ENCODE results near the gene KATNIP. TPM values are rescaled to one million over a fixed set of nuclear protein-coding genes. Genes with fewer than 3 reads are reported as not detected.

KATNIP gene
- total RNA-seq, 1 experiment from 2014 or later: 23.0 TPM

- Mint-ChIP-seq H3K4me3 (no peak overlapping the region), H3K27me3 (ENCODE audit: low read depth) (no peaks in the 10 kb centered on the region), H3K27ac (no peak overlapping the region), H3K9me3 (no peaks in the 10 kb centered on the region), H3K36me3 (peaks cover 35% of the 10 kb centered on the region), H3K4me1 (peaks cover 3% of the 10 kb centered on the region; the same call in 1 of the 2 replicates)
- no peak for TF ChIP-seq KAT7 (CRISPR knock-in tag; IDR thresholded peaks at IDR 0.05; ENCODE audit: borderline replicate concordance)
- no peak for TF ChIP-seq RELA (CRISPR knock-in tag; IDR thresholded peaks at IDR 0.05; ENCODE audit: borderline replicate concordance)
- TF ChIP-seq ATF3 (CRISPR knock-in tag; conservative IDR thresholded peaks at IDR 0.05): no peak
- no peak for TF ChIP-seq CBFB (CRISPR knock-in tag; IDR thresholded peaks at IDR 0.05; ENCODE audit: low read depth)
- TF ChIP-seq TEAD1 (CRISPR knock-in tag; IDR thresholded peaks at IDR 0.05): no peak
- TF ChIP-seq ZNF219 (CRISPR knock-in tag; IDR thresholded peaks at IDR 0.05; ENCODE audit: borderline replicate concordance): no peak
- TF ChIP-seq ZNF423 (CRISPR knock-in tag; IDR thresholded peaks at IDR 0.05): no peak
- no peak for TF ChIP-seq TEAD4 (CRISPR knock-in tag; IDR thresholded peaks at IDR 0.05)
- no peak for TF ChIP-seq OVOL2 (CRISPR knock-in tag; IDR thresholded peaks at IDR 0.05; ENCODE audit: borderline replicate concordance)
- TF ChIP-seq CDX4 (CRISPR knock-in tag; IDR thresholded peaks at IDR 0.05; ENCODE audit: borderline replicate concordance): no peak
- no peak for TF ChIP-seq STAT6 (CRISPR knock-in tag; conservative IDR thresholded peaks at IDR 0.05; ENCODE audit: low read depth)
- no peak for TF ChIP-seq ATF2 (CRISPR knock-in tag; IDR thresholded peaks at IDR 0.05; ENCODE audit: borderline replicate concordance, low read depth)
- TF ChIP-seq FOXP1 (CRISPR knock-in tag; IDR thresholded peaks at IDR 0.05; ENCODE audit: borderline replicate concordance): no peak
- TF ChIP-seq JAZF1 (CRISPR knock-in tag; IDR thresholded peaks at IDR 0.05): no peak
- no peak for TF ChIP-seq HMGXB4 (CRISPR knock-in tag; IDR thresholded peaks at IDR 0.05)
- TF ChIP-seq ZBTB21 (CRISPR knock-in tag; IDR thresholded peaks at IDR 0.05; ENCODE audit: borderline replicate concordance): no peak
- no peak for TF ChIP-seq CREB1 (CRISPR knock-in tag; IDR thresholded peaks at IDR 0.05)
- TF ChIP-seq ZNF532 (CRISPR knock-in tag; IDR thresholded peaks at IDR 0.05; ENCODE audit: borderline replicate concordance): no peak
- DNase-seq (ENCODE audit: low spot score) (no peak), ATAC-seq (no peak)
- ChIA-PET POLR2A (no interaction called here), CTCF (no interaction called here)
These were observed 31.7 kb upstream of the KATNIP start for GRCh38 chr16:27518226-27518625.
